GM10248 (cell line): ENCODE data around the gene MLLT1.

Experiments
- CTCF ChIA-PET: fragments of 300-600 bp; sonication (Branson Sonifier 250); formaldehyde crosslinking; extraction: SDS; loops from one replicate; lab custom pipeline; 2021; ENCODE audit warnings: antibody characterized with exemption; lab: Yijun Ruan, JAX
- POLR2A ChIA-PET: fragments of 350-650 bp; sonication (Branson Sonifier 250); formaldehyde crosslinking; extraction: SDS; loops from one replicate; lab custom pipeline; 2020; ENCODE audit warnings: antibody characterized with exemption; lab: Yijun Ruan, JAX
- DNase-seq: peaks from one replicate; pipeline ENCODE4 v3.0.0; 2012; ENCODE audit errors: extremely low spot score
- CTCF ChIP-seq: IDR thresholded peaks from 2 replicates; pipeline ENCODE4 v1.5.1; 2012; ENCODE audit warnings: mild to moderate bottlenecking, low read depth; ENCODE audit errors: extremely low read depth, missing control alignments, control extremely low read depth

The MLLT1 gene

GRCh38 chr19:6226012-6226411 is 53.8 kb downstream of the MLLT1 start:
- no peak for TF ChIP-seq CTCF
- ChIA-PET CTCF (interaction anchor here (1.2 to 2.4 kb wide), 2 partner anchors 7 to 12 kb away, joined by 5 to 17 read pairs; no protein-coding TSS in a partner anchor), POLR2A (interaction anchor here (0.6 kb wide), 1 partner anchor 1046 kb away, joined by 6 read pairs; no protein-coding TSS in a partner anchor)
- DNase-seq, result no peak

DNA sequence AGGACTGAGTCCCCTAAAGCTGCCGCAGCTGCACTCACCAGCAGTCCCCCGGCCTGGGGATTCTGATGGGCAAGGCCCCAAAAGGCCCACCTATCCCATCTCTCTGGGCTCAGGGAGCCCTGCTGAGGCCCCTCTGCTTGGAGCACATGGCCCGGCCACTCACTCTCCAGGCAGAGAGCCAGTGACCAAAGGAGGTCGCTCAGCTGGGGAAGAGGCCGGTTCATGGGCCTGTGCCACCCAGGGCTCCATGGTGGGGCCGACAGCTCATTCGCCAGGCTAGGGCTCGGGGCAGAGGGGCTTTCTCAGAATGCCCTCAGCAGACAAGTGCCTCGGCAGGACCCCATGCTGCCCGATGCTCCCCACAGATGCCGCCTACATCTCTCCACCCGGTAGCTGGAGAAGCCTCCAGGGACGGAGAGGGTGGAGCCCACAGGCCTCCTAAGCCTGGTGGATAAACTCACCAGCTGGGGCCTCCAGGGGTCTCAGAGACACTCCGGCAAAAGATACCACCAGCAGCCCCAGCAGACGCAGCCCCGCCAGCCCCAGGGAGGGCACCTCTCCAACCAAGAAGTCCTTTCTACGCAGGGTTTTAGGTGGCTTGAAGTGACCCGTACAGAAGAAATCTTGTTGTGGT is 54.4 kb downstream of the MLLT1 start:
- no peak for DNase-seq
- POLR2A ChIA-PET, result interaction anchor here (0.6 kb wide), 1 partner anchor 1045 kb away, joined by 6 read pairs; no protein-coding TSS in a partner anchor
- no peak for TF ChIP-seq CTCF
- CTCF ChIA-PET, result interaction anchor here (0.8 to 1.2 kb wide), 2 partner anchors 13 to 74 kb away, joined by 3 to 5 read pairs; no protein-coding TSS in a partner anchor

GRCh38 chr19:6224308-6224675 is 55.5 kb downstream of the MLLT1 start:
- TF ChIP-seq CTCF, result no peak
- ChIA-PET POLR2A (no interaction called here), CTCF (interaction anchor here (1.3 to 2.3 kb wide), 2 partner anchors 8 to 76 kb away, joined by 3 to 10 read pairs; no protein-coding TSS in a partner anchor)
- DNase-seq, result no peak

DNA sequence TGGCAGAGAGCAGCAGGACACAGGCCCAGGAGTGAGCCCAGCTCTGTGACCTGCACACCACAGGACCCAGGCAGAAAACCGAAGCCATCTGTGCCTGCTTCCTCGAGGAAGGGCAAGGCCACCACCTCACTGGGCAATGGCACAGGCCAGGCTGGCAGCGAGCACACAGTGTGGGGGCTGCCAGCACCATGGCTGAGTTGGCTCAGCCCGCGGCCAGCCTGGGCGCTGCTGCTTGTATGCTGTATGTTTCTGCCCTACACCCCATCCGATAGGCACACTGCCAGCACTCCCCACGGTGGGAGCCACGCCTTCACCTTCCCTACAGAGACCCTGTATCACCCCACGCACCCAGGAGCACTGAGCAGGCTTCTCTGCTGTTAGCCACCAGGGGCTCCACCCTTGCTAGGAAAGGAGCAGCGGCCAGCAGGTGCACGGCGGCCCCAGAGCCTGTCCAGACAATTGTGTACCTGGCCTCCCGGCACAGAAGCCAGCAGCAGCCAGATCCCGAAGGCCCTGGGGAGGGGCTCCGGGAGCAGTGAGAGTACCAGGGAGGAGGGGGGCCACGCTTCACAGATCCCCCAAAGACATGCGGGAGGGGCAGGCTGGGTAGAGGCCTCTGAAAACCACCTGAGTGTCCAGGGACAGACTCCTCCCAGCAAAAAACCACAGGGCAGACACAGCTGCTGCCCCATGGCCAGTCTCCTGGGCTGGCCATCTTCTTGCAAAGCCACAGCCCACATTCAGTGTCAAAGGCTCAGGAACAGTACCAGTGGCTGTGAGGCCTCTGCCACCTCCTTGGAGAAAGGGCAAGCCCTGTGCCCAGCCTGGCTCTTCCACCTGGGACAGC is 56.1 kb downstream of the MLLT1 start:
- POLR2A ChIA-PET, result no interaction called here

GRCh38 chr19:6222884-6223283 is 56.9 kb downstream of the MLLT1 start:
- DNase-seq, result no peak
- ChIA-PET POLR2A (no interaction called here), CTCF (interaction anchor here (1.0 to 2.3 kb wide), 5 partner anchors 10 to 258 kb away, joined by 3 to 10 read pairs (median 4); partner anchors contain the start of gene DENND1C)
- TF ChIP-seq CTCF, result no peak

More for the DNA sequence above, 56.1 kb downstream of the MLLT1 start:
- CTCF ChIA-PET, result interaction anchor here (1.0 to 2.3 kb wide), 6 partner anchors 9 to 257 kb away, joined by 3 to 10 read pairs (median 4); partner anchors contain the start of gene DENND1C
- no peak for DNase-seq
- no peak for TF ChIP-seq CTCF
